GM21619 (cell line): ENCODE results near the gene WNT16.
A peak's percentile ranks its signal among the peaks of the same experiment; 100 is the strongest.
"Not testable (repeated sequence)": the region's sequence is repeated elsewhere in the genome, so short reads cannot be mapped to it uniquely, and the experiment has no call there.

Source experiments
- ATAC-seq: cut with Tn5 transposase; IDR thresholded peaks from one replicate; pipeline ENCODE4 v1.9.1; 2021; ENCODE audit not compliant: unreplicated experiment

The WNT16 gene

GRCh38 chr7:121305109-121305508, 23.7 kb upstream of the WNT16 start:
- ATAC-seq: no peak

- no peak for ATAC-seq
Measured at GRCh38 chr7:121306565-121306964, 22.2 kb upstream of the WNT16 start.

GRCh38 chr7:121307021-121307574, 21.7 kb upstream of the WNT16 start:
- ATAC-seq: no peak

GRCh38 chr7:121313220-121313792, 15.5 kb upstream of the WNT16 start:
- ATAC-seq: no peak

- peak; percentile 91 for ATAC-seq
Measured at GRCh38 chr7:121313793-121314676, 14.8 kb upstream of the WNT16 start.

- not testable (repeated sequence) for ATAC-seq
Measured at GRCh38 chr7:121315170-121315569, 13.6 kb upstream of the WNT16 start.

GRCh38 chr7:121322460-121322859, 6.3 kb upstream of the WNT16 start:
- ATAC-seq: no peak

- no peak for ATAC-seq
Measured at GRCh38 chr7:121323515-121324302, 5.1 kb upstream of the WNT16 start.

GRCh38 chr7:121327671-121328070, 1.1 kb upstream of the WNT16 start:
- no peak for ATAC-seq

GRCh38 chr7:121329191-121330052, 622 bp downstream of the WNT16 start:
- ATAC-seq: peak; percentile 74

GRCh38 chr7:121330053-121330833, 1.4 kb downstream of the WNT16 start:
- peak; percentile 24 for ATAC-seq

- no peak for ATAC-seq
Measured at GRCh38 chr7:121331048-121331447, 2.2 kb downstream of the WNT16 start.

GRCh38 chr7:121331574-121331973, 2.8 kb downstream of the WNT16 start:
- ATAC-seq: no peak

GRCh38 chr7:121334376-121334775, 5.6 kb downstream of the WNT16 start:
- ATAC-seq: no peak

- ATAC-seq: no peak
Measured at GRCh38 chr7:121334875-121335648, 6.3 kb downstream of the WNT16 start.

- no peak for ATAC-seq
Measured at GRCh38 chr7:121336579-121336978, 7.8 kb downstream of the WNT16 start.

- ATAC-seq: no peak
Measured at GRCh38 chr7:121337398-121337797, 8.6 kb downstream of the WNT16 start.

GRCh38 chr7:121339082-121339481, 10.3 kb downstream of the WNT16 start:
- ATAC-seq: no peak

GRCh38 chr7:121341933-121342332, 13.1 kb downstream of the WNT16 start:
- no peak for ATAC-seq
